Measurements from ENCODE around the gene SLC22A3. TPM values are rescaled to one million over a fixed set of nuclear protein-coding genes. Genes with fewer than 3 reads are reported as not detected.

Gene SLC22A3
- total and polyA plus RNA-seq, 2 of the 13 experiments (the other 11 are each of a cell fraction or from before 2014, with no cell fraction given): 12.0 to 31.5 TPM

GRCh38 chr6:160348223-160349019 lies at the start of gene SLC22A3 (continued):
- TF ChIP-seq ZBTB14 (CRISPR knock-in tag; IDR thresholded peaks at IDR 0.05) (no peak), TCF12 (IDR thresholded peaks at IDR 0.05) (no peak), TCF12 (CRISPR knock-in tag; IDR thresholded peaks at IDR 0.05) (no peak; the same call in 1 of the 2 replicates), JARID2 (CRISPR knock-in tag; IDR thresholded peaks at IDR 0.05; ENCODE audit: insufficient replicate concordance) (peak; percentile 37), FUBP1 (CRISPR knock-in tag; IDR thresholded peaks at IDR 0.05; ENCODE audit: borderline replicate concordance) (no peak), CCAR2 (optimal IDR thresholded peaks at IDR 0.05; ENCODE audit: low read depth, low read length) (no peak), AFF4 (CRISPR knock-in tag; IDR thresholded peaks at IDR 0.05) (no peak), JUND (CRISPR knock-in tag; IDR thresholded peaks at IDR 0.05) (no peak), U2AF1 (optimal IDR thresholded peaks at IDR 0.05; ENCODE audit: low read depth, low read length) (peak; percentile 57), SMAD9 (CRISPR knock-in tag; IDR thresholded peaks at IDR 0.05) (no peak), FOXO4 (CRISPR knock-in tag; conservative IDR thresholded peaks at IDR 0.05) (no peak)
- TF ChIP-seq, protein P1, sequence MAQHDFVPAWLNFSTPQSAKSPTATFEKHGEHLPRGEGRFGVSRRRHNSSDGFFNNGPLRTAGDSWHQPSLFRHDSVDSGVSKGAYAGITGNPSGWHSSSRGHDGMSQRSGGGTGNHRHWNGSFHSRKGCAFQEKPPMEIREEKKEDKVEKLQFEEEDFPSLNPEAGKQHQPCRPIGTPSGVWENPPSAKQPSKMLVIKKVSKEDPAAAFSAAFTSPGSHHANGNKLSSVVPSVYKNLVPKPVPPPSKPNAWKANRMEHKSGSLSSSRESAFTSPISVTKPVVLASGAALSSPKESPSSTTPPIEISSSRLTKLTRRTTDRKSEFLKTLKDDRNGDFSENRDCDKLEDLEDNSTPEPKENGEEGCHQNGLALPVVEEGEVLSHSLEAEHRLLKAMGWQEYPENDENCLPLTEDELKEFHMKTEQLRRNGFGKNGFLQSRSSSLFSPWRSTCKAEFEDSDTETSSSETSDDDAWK (CRISPR knock-in tag; IDR thresholded peaks at IDR 0.05): no peak
- TF ChIP-seq, protein P2, sequence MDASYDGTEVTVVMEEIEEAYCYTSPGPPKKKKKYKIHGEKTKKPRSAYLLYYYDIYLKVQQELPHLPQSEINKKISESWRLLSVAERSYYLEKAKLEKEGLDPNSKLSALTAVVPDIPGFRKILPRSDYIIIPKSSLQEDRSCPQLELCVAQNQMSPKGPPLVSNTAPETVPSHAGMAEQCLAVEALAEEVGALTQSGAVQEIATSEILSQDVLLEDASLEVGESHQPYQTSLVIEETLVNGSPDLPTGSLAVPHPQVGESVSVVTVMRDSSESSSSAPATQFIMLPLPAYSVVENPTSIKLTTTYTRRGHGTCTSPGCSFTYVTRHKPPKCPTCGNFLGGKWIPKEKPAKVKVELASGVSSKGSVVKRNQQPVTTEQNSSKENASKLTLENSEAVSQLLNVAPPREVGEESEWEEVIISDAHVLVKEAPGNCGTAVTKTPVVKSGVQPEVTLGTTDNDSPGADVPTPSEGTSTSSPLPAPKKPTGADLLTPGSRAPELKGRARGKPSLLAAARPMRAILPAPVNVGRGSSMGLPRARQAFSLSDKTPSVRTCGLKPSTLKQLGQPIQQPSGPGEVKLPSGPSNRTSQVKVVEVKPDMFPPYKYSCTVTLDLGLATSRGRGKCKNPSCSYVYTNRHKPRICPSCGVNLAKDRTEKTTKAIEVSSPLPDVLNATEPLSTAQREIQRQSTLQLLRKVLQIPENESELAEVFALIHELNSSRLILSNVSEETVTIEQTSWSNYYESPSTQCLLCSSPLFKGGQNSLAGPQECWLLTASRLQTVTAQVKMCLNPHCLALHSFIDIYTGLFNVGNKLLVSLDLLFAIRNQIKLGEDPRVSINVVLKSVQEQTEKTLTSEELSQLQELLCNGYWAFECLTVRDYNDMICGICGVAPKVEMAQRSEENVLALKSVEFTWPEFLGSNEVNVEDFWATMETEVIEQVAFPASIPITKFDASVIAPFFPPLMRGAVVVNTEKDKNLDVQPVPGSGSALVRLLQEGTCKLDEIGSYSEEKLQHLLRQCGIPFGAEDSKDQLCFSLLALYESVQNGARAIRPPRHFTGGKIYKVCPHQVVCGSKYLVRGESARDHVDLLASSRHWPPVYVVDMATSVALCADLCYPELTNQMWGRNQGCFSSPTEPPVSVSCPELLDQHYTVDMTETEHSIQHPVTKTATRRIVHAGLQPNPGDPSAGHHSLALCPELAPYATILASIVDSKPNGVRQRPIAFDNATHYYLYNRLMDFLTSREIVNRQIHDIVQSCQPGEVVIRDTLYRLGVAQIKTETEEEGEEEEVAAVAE (CRISPR knock-in tag; IDR thresholded peaks at IDR 0.05; ENCODE audit: borderline replicate concordance): no peak

Measured in HepG2 (cell line).